ENCODE measurements around the gene CDC45.

The CDC45 gene

GRCh38 chr22:19451570-19451969 is 28.1 kb upstream of the CDC45 start:
- TF ChIP-seq CTCF (IDR thresholded peaks at IDR 0.05) (no peak), ZFX (IDR thresholded peaks at IDR 0.05; ENCODE audit: borderline replicate concordance) (no peak)
- no peak overlapping the region for H3K27ac ChIP-seq

DNA sequence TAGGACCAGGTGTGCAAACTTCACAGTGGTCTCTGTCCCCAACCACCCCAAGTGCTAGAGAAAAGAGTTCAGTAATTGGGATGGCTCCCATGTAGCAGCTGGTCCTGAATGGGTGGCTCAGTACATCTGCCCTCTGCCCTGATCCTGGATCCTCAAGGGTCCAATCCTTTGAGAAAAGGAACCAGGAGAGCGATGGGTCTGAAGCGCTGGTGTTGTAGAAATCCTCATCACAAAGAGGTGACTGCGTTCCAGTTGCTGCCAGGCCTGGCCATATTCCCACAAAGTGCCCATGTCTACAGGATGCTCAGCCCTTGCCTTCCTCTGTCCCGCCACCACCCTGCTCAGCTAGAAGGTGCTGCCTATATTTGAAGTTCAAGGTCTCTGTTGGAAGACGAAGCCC is 26.0 kb upstream of the CDC45 start:
- TF ChIP-seq CTCF (IDR thresholded peaks at IDR 0.05), result no peak
- TF ChIP-seq ZFX (IDR thresholded peaks at IDR 0.05; ENCODE audit: borderline replicate concordance), result no peak
- H3K27ac ChIP-seq, result no peak overlapping the region

GRCh38 chr22:19454156-19454555 is 25.6 kb upstream of the CDC45 start:
- no peak for TF ChIP-seq ZFX (IDR thresholded peaks at IDR 0.05; ENCODE audit: borderline replicate concordance)
- TF ChIP-seq CTCF (IDR thresholded peaks at IDR 0.05), result no peak
- no peak overlapping the region for H3K27ac ChIP-seq

DNA sequence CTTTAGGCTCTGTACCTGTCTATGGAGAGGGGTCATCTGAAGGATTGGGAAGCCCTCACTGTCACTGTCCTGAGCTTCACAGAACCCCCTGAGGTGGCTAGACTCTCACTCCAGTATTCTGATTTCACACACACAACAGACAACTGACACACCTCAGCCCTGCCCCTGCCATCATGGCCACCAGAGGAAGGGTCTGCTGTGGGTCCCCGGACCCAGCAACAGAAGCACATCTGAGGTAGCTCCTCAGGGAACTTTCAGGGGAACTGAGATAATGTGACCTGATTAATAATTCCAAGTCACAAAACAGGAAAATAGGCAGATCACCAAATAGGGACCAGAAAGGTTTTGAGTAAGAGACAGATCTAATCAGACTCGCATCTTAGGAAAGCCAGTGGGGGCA is 24.7 kb upstream of the CDC45 start:
- no peak overlapping the region for H3K27ac ChIP-seq
- no peak for TF ChIP-seq ZFX (IDR thresholded peaks at IDR 0.05; ENCODE audit: borderline replicate concordance)
- no peak for TF ChIP-seq CTCF (IDR thresholded peaks at IDR 0.05)

DNA sequence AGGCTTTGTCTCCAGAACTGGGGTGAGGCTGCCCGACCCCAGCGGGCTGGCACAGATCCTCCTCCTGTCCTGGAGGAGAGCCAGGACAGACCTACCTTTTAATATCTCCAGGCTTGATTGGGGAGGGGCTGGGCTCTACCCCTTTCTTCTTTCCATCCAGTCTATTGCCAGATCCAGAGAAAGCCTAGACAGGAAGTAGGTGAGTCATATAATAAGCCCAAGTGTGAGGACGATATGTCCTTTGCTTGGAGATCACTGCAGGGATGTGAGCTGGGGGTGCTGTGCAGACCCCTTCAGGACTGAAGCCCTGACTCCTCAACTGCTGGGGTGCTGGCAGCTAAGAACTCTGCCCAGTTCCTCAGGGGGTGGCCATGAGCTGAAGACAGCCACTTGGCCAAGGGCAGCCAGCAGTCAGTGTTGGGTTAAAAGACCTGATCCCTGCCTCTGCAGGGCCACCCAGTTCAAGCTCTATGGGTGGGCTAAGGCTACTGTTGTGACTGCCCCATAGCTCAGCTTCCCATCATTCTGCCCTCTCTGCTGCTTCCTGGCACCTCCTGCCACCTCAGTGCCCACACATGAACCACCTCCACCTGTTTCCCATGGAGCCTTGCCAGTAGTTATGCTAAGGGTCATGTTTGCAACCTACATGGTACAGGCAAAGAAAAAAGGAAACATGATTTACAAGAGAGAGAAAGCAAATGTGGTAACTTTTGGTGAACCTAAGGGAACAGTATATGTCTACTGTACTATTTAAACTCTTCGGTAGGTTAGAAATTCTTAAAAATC is 23.9 kb upstream of the CDC45 start:
- no peak overlapping the region for H3K27ac ChIP-seq
- no peak for TF ChIP-seq CTCF (IDR thresholded peaks at IDR 0.05)
- TF ChIP-seq ZFX (IDR thresholded peaks at IDR 0.05; ENCODE audit: borderline replicate concordance), result no peak

GRCh38 chr22:19456541-19456940 is 23.2 kb upstream of the CDC45 start:
- H3K27ac ChIP-seq, result no peak overlapping the region

More at GRCh38 chr22:19456541-19456940, 23.2 kb upstream of the CDC45 start:
- no peak for TF ChIP-seq ZFX (IDR thresholded peaks at IDR 0.05; ENCODE audit: borderline replicate concordance)
- no peak for TF ChIP-seq CTCF (IDR thresholded peaks at IDR 0.05)

Measured in 22Rv1 (cell line).